SK-N-SH (cell line): ENCODE data around the gene PTGR2. TPM values are rescaled to one million over a fixed set of nuclear protein-coding genes. Genes with fewer than 3 reads are reported as not detected.

Source experiments
- CTCF ChIA-PET: fragments of 300-600, 350-600 bp; formaldehyde crosslinking; extraction: SDS; loops from one replicate; lab custom pipeline; 2021; lab: Yijun Ruan, JAX
- POLR2A ChIA-PET: fragments of 350-600 bp; sonication (Branson Sonifier 250); formaldehyde crosslinking; extraction: SDS; loops from one replicate; lab custom pipeline; 2020; ENCODE audit warnings: antibody characterized with exemption, inconsistent platforms; lab: Yijun Ruan, JAX
- DNase-seq: peaks from one replicate; pipeline ENCODE4 v3.0.0; 2012
- H2AFZ ChIP-seq: fragments of 200-600 bp; sonication (generic); 2 replicates; pipeline ENCODE4 v1.8.1; 2016; ENCODE audit warnings: antibody characterized with exemption, mild to moderate bottlenecking, low read depth
- H3F3A ChIP-seq: fragments of 200-600 bp; sonication (generic); replicated peaks from 2 replicates; pipeline ENCODE3; 2016; ENCODE audit warnings: antibody characterized with exemption, mild to moderate bottlenecking; ENCODE audit not compliant: insufficient read depth
- H3K27ac ChIP-seq, 2 experiments: fragments of 200-500 bp in 1 of 2; fragments of 200-600 bp in 1 of 2; sonication (Bioruptor generic) in 1 of 2; sonication (generic), shearing (Covaris generic) in 1 of 2; 2 replicates each; pipeline versions ENCODE4 v1.5.1 to v1.6.1; 2014 to 2016; ENCODE audit warnings: low read depth in 2 of 2, inconsistent platforms in 1 of 2, low read length in 1 of 2, mild to moderate bottlenecking in 1 of 2, mixed read lengths in 1 of 2
- H3K27me3 ChIP-seq: fragments of 200-600 bp; sonication (generic), shearing (Covaris generic); 2 replicates; pipeline ENCODE4 v1.6.1; 2016; ENCODE audit warnings: mixed run types; ENCODE audit not compliant: insufficient read depth
- H3K36me3 ChIP-seq, 2 experiments: fragments of 200-500 bp in 1 of 2; fragments of 200-600 bp in 1 of 2; sonication (Bioruptor generic) in 1 of 2; sonication (generic) in 1 of 2; replicated peaks in 1 of 2; 2 replicates each; pipeline versions ENCODE3 to v1.5.1; 2014 to 2016; ENCODE audit warnings: low read length in 1 of 2, mild to moderate bottlenecking in 1 of 2; ENCODE audit not compliant: insufficient read depth in 2 of 2, control insufficient read depth in 1 of 2
- H3K4me1 ChIP-seq, 2 experiments: fragments of 200-500 bp in 1 of 2; fragments of 200-600 bp in 1 of 2; sonication (Bioruptor generic) in 1 of 2; sonication (generic), shearing (Covaris generic) in 1 of 2; 2 replicates each; pipeline versions ENCODE4 v1.5.1 to v1.6.1; 2014 to 2016; ENCODE audit warnings: low read depth in 1 of 2, low read length in 1 of 2, mixed run types in 1 of 2; ENCODE audit not compliant: insufficient read depth in 2 of 2, control insufficient read depth in 1 of 2
- H3K4me2 ChIP-seq: fragments of 200-600 bp; sonication (generic), shearing (Covaris generic); 2 replicates; pipeline ENCODE4 v1.6.1; 2017; ENCODE audit warnings: mixed run types
- H3K4me3 ChIP-seq, 2 experiments: fragments of 200-500 bp in 1 of 2; fragments of 200-600 bp in 1 of 2; sonication (Bioruptor generic) in 1 of 2; sonication (generic), shearing (Covaris generic) in 1 of 2; 2 replicates each; pipeline versions ENCODE4 v1.5.1 to v1.8.1; 2014 to 2016; ENCODE audit warnings: low read depth in 2 of 2, inconsistent platforms in 1 of 2, low read length in 1 of 2, mild to moderate bottlenecking in 1 of 2, mixed read lengths in 1 of 2, moderate library complexity in 1 of 2
- H3K79me2 ChIP-seq: fragments of 200-600 bp; sonication (generic); 2 replicates; pipeline ENCODE4 v1.8.1; 2017; ENCODE audit warnings: mild to moderate bottlenecking; ENCODE audit not compliant: insufficient read depth
- H3K9ac ChIP-seq: fragments of 200-600 bp; sonication (generic); 2 replicates; pipeline ENCODE4 v1.6.1; 2017; ENCODE audit warnings: mixed run types
- H3K9me2 ChIP-seq: fragments of 200-600 bp; sonication (generic); 2 replicates; pipeline ENCODE4 v1.6.1; 2017; ENCODE audit warnings: mixed run types
- H3K9me3 ChIP-seq: fragments of 200-600 bp; sonication (generic); 2 replicates; pipeline ENCODE4 v1.6.1; 2017; ENCODE audit warnings: mixed run types, mild to moderate bottlenecking, moderate library complexity
- H4K20me1 ChIP-seq: fragments of 200-600 bp; sonication (generic); 2 replicates; pipeline ENCODE4 v1.6.1; 2017; ENCODE audit warnings: mild to moderate bottlenecking, mixed run types; ENCODE audit not compliant: insufficient read depth
- CHD2 ChIP-seq: fragments of 150-350 bp; IDR thresholded peaks from 2 replicates; pipeline ENCODE4 v1.6.1; 2018; ENCODE audit warnings: low read length; ENCODE audit not compliant: partially characterized antibody
- EP300 ChIP-seq, 2 experiments: IDR thresholded peaks; 2 replicates each; pipeline versions ENCODE4 v1.4.0 to v1.6.1; 2012; ENCODE audit warnings: borderline replicate concordance in 1 of 2, low read depth in 1 of 2, low read length in 1 of 2
- EZH2phosphoT487 ChIP-seq: fragments of 200-600 bp; sonication (generic); IDR thresholded peaks from 2 replicates; pipeline ENCODE4 v1.6.1; 2017; ENCODE audit warnings: low read depth, mixed run types, mild to moderate bottlenecking, antibody characterized with exemption, moderate library complexity, borderline replicate concordance
- FOSL2 ChIP-seq: IDR thresholded peaks from 2 replicates; pipeline ENCODE4 v1.4.0; 2012; ENCODE audit warnings: low read depth, mild to moderate bottlenecking, moderate library complexity, borderline replicate concordance
- IRF3 ChIP-seq: fragments of 150-350 bp; IDR thresholded peaks from 2 replicates; pipeline ENCODE4 v1.6.1; 2016; ENCODE audit warnings: mild to moderate bottlenecking, low read depth, low read length
- MEF2A ChIP-seq: IDR thresholded peaks from 2 replicates; pipeline ENCODE4 v1.4.0; 2012; ENCODE audit warnings: low read depth, borderline replicate concordance
- MXI1 ChIP-seq: IDR thresholded peaks from 2 replicates; pipeline ENCODE4 v1.6.1; 2012; ENCODE audit warnings: mild to moderate bottlenecking, low read depth, low read length, improper control_type of control experiment
- NFIC ChIP-seq: IDR thresholded peaks from 2 replicates; pipeline ENCODE4 v1.4.0; 2012; ENCODE audit warnings: borderline replicate concordance
- NRF1 ChIP-seq: IDR thresholded peaks from 2 replicates; pipeline ENCODE4 v1.6.1; 2012; ENCODE audit warnings: low read depth, mild to moderate bottlenecking, low read length
- POLR2AphosphoS5 ChIP-seq: IDR thresholded peaks from 2 replicates; pipeline ENCODE4 v1.6.1; 2012; ENCODE audit warnings: low read depth, low read length
- RAD21 ChIP-seq: IDR thresholded peaks from 2 replicates; pipeline ENCODE4 v1.6.1; 2012; ENCODE audit warnings: mild to moderate bottlenecking, low read length
- RCOR1 ChIP-seq: fragments of 150-350 bp; IDR thresholded peaks from 2 replicates; pipeline ENCODE4 v1.6.1; 2017; ENCODE audit warnings: antibody characterized with exemption, low read length
- RFX5 ChIP-seq: IDR thresholded peaks from 2 replicates; pipeline ENCODE4 v1.6.1; 2012; ENCODE audit warnings: mild to moderate bottlenecking, improper control_type of control experiment, low read length
- RXRA ChIP-seq: IDR thresholded peaks from 2 replicates; pipeline ENCODE4 v1.4.0; 2012; ENCODE audit warnings: low read depth, mild to moderate bottlenecking, borderline replicate concordance
- SIN3A ChIP-seq: IDR thresholded peaks from 2 replicates; pipeline ENCODE4 v1.6.1; 2012; ENCODE audit warnings: low read depth, mild to moderate bottlenecking, low read length, moderate library complexity, borderline replicate concordance
- TEAD4 ChIP-seq: IDR thresholded peaks from 2 replicates; pipeline ENCODE4 v1.4.0; 2012; ENCODE audit warnings: mild to moderate bottlenecking, borderline replicate concordance; ENCODE audit not compliant: insufficient read depth
- USF1 ChIP-seq: IDR thresholded peaks from 2 replicates; pipeline ENCODE4 v1.4.0; 2012; ENCODE audit warnings: low read depth, borderline replicate concordance
- YY1 ChIP-seq: IDR thresholded peaks from 2 replicates; pipeline ENCODE4 v1.4.0; 2012; ENCODE audit warnings: low read depth, mild to moderate bottlenecking
- WGBS: methylation state at CpG from one replicate; pipeline ENCODE4 v1.1.6; 2017; ENCODE audit warnings: low lambda C conversion rate; 5-methylcytosine and 5-hydroxymethylcytosine counted together
- polyA plus RNA-seq, 3 experiments: library from polyadenylated mRNA; depleted of rRNA; stranded (reverse); fragments of >200 nt; gene quantifications; 2 replicates each; pipeline ENCODE4 v1.2.3, GENCODE V29; 2012
- TF ChIP-seq, protein P1 (sequence below): IDR thresholded peaks from 2 replicates; pipeline ENCODE4 v1.6.1; 2012; ENCODE audit warnings: mild to moderate bottlenecking, low read depth, low read length, moderate library complexity
- TF ChIP-seq, protein P2 (sequence below): IDR thresholded peaks from 2 replicates; pipeline ENCODE4 v1.4.0; 2012; ENCODE audit warnings: low read depth, borderline replicate concordance
- TF ChIP-seq, protein P3 (sequence below): IDR thresholded peaks from 2 replicates; pipeline ENCODE4 v1.4.0; 2012; ENCODE audit warnings: low read depth

PTGR2 gene
- polyA plus RNA-seq (2012; rRNA removed) = 7.1 and 9.7 TPM in 2 replicates
- polyA plus RNA-seq (2012; cell fraction: cytosol; rRNA removed) = 11.5 and 14.8 TPM in 2 replicates
- polyA plus RNA-seq (2012; cell fraction: nucleus; rRNA removed) = 5.1 and 11.6 TPM in 2 replicates

DNA sequence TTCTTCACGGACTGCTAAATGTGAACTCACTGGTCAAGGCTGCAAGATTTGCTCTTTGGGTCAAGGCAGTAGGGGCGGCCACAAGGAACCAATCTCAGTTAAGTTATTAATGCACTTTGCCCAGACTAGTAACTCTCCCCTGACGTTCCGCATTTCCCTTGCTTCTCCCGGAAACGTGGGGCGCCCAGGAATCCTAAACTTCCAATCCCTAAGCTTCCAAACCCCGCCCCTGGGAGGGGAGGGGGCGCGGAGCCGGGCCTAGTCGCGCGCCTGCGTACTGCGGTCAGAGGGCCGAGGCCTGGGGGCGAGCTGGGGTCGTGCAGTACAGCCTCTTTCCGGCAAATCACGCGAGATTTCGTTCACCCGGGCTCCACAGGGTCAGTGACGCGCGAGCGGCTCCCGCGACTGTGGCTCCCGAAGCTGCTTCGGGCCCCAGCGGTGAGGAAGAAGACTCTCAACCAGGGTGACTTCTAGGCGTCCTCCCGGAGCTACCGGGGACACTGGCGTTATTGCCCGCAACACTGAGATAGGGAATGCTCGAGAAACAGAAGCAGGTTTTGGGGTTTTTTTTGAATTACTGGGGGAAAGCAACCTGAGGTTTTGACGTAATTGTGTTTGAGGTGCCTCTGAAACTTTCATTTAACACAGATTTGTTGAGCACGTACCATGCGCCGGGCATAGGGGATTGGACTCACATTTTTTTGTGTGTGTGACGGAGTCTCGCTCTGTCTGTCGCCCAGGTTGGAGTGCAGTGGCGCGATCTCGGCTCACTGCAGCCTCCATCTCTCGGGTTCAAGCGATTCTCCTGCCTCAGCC, at the start of gene PTGR2:
Gene PTGR2, plus strand, starts transcription at position 265 of the 816 bp plus-strand sequence. CDS start 7,032 bp downstream, outside the sequence.
- Histone ChIP-seq H3K4me1 (peaks cover 2 to 9% of the 10 kb centered on the region in 2 experiments; a peak in 2 of 4 replicates), H3K9me2 (no peaks in the 10 kb centered on the region), H2AFZ (peak within 1 kb of the TSS; percentile 85), H3K4me2 (peak within 1 kb of the TSS; percentile 85), H3K9me3 (no peaks in the 10 kb centered on the region), H3K4me3 (peak within 1 kb of the TSS; percentile 59 to 81), H3K36me3 (peaks cover 0 to 10% of the 10 kb centered on the region in 2 experiments), H3K27me3 (no peaks in the 10 kb centered on the region), H4K20me1 (no peaks in the 10 kb centered on the region), H3K27ac (peak within 1 kb of the TSS; percentile 86 to 88), H3K9ac (peak within 1 kb of the TSS; percentile 90), H3K79me2 (peaks cover 22% of the 10 kb centered on the region), H3F3A (peaks cover 11% of the 10 kb centered on the region)
- WGBS = 2% methylated on average over 46 of the region's 51 CpGs
- ChIA-PET CTCF (interaction anchor here (0.6 to 1.8 kb wide), 8 partner anchors 25 to 122 kb away, joined by 3 to 4 read pairs (median 3); partner anchors contain the start of gene ZNF410), POLR2A (interaction anchor here (0.7 to 1.8 kb wide), 6 partner anchors 23 to 207 kb away, joined by 3 to 10 read pairs (median 4); partner anchors contain the start of genes DNAL1 and ZNF410)
- DNase-seq = peak; percentile 98
- TF ChIP-seq FOSL2 (no peak), NRF1 (peak; percentile 93), SIN3A (0 out of 2 replicates have a peak, but pooled peaks have one; percentile 17), MEF2A (no peak), EP300 (IDR thresholded peaks at IDR 0.05; ENCODE audit: borderline replicate concordance in 1 of 2, low read depth in 1 of 2, low read length in 1 of 2) (no peak; a peak in 1 of 4 replicates), RCOR1 (no peak), YY1 (0 out of 2 replicates have a peak, but pooled peaks have one; percentile 27), POLR2AphosphoS5 (peak; percentile 87), RAD21 (no peak), USF1 (no peak), RFX5 (no peak), IRF3 (no peak), TEAD4 (no peak), NFIC (no peak; the same call in 1 of the 2 replicates), CHD2 (peak; percentile 99), MXI1 (peak; percentile 12), EZH2phosphoT487 (no peak), RXRA (no peak; the same call in 1 of the 2 replicates)
- TF ChIP-seq, protein P1, sequence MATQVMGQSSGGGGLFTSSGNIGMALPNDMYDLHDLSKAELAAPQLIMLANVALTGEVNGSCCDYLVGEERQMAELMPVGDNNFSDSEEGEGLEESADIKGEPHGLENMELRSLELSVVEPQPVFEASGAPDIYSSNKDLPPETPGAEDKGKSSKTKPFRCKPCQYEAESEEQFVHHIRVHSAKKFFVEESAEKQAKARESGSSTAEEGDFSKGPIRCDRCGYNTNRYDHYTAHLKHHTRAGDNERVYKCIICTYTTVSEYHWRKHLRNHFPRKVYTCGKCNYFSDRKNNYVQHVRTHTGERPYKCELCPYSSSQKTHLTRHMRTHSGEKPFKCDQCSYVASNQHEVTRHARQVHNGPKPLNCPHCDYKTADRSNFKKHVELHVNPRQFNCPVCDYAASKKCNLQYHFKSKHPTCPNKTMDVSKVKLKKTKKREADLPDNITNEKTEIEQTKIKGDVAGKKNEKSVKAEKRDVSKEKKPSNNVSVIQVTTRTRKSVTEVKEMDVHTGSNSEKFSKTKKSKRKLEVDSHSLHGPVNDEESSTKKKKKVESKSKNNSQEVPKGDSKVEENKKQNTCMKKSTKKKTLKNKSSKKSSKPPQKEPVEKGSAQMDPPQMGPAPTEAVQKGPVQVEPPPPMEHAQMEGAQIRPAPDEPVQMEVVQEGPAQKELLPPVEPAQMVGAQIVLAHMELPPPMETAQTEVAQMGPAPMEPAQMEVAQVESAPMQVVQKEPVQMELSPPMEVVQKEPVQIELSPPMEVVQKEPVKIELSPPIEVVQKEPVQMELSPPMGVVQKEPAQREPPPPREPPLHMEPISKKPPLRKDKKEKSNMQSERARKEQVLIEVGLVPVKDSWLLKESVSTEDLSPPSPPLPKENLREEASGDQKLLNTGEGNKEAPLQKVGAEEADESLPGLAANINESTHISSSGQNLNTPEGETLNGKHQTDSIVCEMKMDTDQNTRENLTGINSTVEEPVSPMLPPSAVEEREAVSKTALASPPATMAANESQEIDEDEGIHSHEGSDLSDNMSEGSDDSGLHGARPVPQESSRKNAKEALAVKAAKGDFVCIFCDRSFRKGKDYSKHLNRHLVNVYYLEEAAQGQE = peak; percentile 35; the same call in 1 of the 2 replicates
- TF ChIP-seq, protein P2, sequence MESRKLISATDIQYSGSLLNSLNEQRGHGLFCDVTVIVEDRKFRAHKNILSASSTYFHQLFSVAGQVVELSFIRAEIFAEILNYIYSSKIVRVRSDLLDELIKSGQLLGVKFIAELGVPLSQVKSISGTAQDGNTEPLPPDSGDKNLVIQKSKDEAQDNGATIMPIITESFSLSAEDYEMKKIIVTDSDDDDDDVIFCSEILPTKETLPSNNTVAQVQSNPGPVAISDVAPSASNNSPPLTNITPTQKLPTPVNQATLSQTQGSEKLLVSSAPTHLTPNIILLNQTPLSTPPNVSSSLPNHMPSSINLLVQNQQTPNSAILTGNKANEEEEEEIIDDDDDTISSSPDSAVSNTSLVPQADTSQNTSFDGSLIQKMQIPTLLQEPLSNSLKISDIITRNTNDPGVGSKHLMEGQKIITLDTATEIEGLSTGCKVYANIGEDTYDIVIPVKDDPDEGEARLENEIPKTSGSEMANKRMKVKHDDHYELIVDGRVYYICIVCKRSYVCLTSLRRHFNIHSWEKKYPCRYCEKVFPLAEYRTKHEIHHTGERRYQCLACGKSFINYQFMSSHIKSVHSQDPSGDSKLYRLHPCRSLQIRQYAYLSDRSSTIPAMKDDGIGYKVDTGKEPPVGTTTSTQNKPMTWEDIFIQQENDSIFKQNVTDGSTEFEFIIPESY = peak; percentile 97
- TF ChIP-seq, protein P3, sequence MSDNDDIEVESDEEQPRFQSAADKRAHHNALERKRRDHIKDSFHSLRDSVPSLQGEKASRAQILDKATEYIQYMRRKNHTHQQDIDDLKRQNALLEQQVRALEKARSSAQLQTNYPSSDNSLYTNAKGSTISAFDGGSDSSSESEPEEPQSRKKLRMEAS = peak; percentile 64
